AML-193 (cell line): Measurements from ENCODE around the gene FCHSD2.
A peak's percentile ranks its signal among the peaks of the same experiment; 100 is the strongest.
"Not testable (repeated sequence)": the region's sequence is repeated elsewhere in the genome, so short reads cannot be mapped to it uniquely, and the experiment has no call there.

Source experiments
- DNase-seq, 2 experiments: peaks; one replicate each; lab custom pipeline; 2025; lab: John Stamatoyannopoulos, UW

FCHSD2 gene

GRCh38 chr11:73009972-73010371 lies 132.1 kb downstream of the FCHSD2 start:
- no peak for DNase-seq

- no peak for DNase-seq
Observed at GRCh38 chr11:73004088-73004487, 138.0 kb downstream of the FCHSD2 start.

- no peak for DNase-seq
Observed at GRCh38 chr11:73003088-73003487, 139.0 kb downstream of the FCHSD2 start.

DNA sequence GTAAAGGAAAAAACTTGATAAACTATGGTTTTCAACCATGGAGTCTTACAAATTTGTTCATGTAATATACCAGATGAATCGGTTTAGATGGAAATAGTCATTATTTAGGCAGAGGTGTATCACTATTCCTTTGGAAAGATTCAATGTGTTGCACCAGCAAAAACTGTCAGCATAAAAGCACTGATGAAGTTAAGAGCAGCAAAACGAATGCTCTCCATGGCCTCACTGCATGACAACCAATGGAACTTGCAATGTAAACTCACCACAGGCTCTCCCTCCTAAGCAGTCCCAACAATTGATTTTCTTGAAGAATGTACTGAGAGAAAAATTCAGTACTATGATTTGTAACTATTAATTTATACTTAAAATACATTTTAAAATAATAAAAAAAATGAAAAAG lies 139.9 kb downstream of the FCHSD2 start:
- no peak for DNase-seq

GRCh38 chr11:73001615-73002014 lies 140.5 kb downstream of the FCHSD2 start:
- no peak for DNase-seq

DNA sequence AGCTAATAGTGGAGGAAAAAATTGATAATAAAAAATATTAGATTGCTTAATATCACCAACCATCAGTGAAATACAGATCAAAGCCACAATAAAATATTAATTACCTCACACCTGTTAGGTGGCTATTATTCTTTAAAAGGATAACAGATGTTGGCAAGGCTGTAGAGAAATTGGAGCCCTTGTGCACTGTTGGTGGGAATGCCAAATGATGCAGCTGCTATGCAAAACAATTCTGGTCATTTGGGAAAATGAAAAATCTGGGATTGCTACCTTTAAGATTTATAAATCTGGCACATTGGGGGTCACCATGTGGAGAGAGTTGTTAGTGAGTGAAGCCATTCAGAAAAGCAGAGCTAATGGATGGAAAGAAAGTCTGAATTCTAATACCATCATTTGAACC lies 143.4 kb downstream of the FCHSD2 start:
- DNase-seq, result no peak

GRCh38 chr11:72996959-72997358 lies 145.2 kb downstream of the FCHSD2 start:
- no peak for DNase-seq

DNA sequence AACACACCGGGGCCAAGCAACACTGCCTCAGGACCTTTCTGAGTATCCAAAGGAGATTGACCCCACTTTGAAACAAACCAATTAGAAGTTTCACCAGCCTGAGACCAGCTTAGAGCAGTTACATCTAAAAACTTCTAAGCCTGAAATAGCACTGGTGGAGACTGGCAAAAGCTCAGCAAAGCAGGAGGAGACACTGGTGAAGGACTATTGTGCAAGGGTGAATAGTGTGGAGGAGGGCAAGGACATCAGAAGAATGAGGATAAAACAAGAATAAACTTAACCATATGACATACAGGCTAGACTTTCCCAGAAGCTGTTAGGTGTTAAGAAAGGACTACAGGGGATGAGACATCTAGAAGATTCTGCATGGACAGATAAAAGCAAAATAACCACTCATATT lies 152.4 kb downstream of the FCHSD2 start:
- peak; percentile 21 to 22 for DNase-seq

DNA sequence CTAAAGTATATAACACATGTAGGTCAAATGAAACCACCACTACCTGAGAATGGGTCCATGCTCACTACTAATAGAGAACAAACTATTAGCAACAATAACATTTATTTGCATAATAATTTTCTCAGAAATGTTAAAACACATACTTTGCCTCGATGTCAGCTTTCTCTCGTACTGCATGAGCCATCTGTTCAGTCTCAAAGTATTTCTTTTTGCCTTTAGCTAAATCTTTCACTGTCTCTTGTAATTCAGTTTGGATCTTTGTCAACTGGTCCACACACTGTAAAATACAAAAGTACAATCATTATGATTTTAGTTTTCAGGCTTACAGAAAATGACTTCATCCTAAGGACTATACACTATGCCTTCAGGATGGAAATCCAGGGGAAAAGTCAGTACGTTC lies 153.3 kb downstream of the FCHSD2 start:
- no peak for DNase-seq

GRCh38 chr11:72985645-72986044 lies 156.5 kb downstream of the FCHSD2 start:
- DNase-seq, result no peak

- no peak for DNase-seq
Observed at GRCh38 chr11:72984453-72985077, 157.6 kb downstream of the FCHSD2 start.

DNA sequence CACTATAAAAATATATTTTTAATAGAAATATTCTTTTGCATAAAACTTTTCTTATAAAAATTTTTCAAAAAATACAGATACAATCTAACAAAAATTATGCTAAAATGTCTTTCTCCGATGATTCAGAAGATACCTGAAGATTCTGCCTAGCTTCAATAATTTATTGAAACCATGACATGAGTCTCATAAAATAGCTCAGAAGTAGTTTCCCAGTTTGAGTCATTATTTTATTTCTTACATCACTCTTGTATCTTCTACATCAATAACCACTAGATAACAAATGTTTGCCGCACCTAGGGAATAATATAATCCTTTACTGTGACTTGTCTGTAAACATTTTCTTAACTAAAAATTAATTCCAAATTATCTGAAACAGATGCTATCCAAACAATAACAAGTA lies 158.6 kb downstream of the FCHSD2 start:
- DNase-seq, result no peak

DNA sequence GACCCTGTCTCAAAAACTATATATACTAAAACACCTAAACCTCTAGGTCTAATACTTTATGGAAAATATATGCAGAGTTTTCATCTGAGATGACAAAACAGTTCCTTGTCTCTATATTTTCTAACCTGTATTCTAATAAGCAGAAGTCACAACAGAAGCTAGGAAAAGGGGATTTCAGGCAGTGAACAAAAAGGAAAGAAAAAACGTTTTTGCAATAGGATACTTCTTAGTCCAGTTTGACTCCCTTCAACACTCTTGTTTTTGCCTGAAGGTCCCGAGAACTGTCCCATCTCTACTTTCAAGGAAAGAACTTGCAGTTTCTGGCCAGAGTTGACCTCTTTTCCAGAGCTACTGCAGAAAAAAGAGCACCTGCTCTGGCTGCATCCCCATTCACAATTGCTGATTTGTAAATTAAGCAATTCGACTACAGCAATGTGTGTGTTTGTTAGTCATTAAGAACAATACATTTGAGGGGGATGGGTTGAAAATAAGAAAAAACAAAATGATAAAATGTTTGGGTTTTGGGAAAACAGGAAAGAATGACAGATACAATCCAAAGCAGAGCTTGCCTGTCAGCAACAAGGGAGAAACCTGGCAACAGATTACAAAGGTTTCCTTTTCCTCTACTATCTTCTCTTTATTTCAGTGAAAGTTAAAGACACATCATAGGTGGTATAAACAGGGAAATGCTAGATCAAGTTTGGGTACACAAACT lies 160.0 kb downstream of the FCHSD2 start:
- DNase-seq, result no peak

DNA sequence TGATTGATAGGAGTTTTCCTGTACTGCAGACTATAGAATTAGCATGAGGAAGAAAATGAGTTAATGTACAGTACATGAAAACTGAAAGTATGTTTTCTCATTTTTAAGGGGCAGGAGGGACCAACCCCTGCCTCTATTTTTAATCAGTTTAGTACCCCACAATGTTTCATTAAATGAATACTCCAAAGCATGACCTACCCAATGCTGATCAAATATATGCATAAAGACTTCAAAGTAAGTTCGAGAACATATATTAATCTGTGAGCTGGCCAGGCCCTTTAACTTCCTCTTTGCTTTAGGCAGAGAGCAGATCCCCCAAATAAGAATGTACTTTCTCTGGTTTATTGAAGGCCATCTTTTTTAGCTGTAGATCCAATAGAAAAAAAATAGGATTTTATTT lies 161.0 kb downstream of the FCHSD2 start:
- no peak for DNase-seq

DNA sequence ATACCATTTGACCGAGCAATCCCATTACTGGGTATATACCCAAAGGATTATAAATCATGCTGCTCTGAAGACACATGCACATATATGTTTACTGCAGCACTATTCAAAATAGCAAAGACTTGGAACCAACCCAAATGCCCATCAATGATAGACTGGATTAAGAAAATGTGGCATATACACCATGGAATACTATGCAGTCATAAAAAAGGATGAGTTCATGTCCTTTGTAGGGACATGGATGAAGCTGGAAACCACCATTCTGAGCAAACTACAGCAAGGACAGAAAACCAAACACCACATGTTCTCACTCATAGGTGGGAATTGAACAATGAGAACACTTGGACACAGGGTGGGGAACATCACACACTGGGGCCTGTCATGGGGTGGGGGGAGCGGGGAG lies 164.3 kb downstream of the FCHSD2 start:
- not testable (repeated sequence) for DNase-seq

DNA sequence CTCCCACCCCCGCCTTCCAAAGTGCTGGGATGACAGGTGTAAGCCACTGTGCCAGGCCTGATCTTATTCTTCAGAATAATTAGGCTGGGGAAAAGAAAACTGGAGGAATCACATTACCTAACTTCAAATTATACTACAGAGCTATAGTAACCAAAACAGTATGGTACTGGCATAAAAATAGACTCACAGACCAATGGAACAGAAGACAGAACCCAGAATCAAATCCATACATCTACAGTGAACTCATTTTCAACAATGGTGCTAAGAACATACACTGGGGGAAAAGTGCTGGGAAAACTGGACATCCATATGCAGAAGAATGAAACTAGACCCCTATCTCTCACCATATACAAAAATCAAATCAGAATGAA lies 165.6 kb downstream of the FCHSD2 start:
- not testable (repeated sequence) for DNase-seq

- peak; percentile 97 to 98 for DNase-seq
Observed at GRCh38 chr11:72975778-72976521, 166.2 kb downstream of the FCHSD2 start.

- no peak for DNase-seq
Observed at GRCh38 chr11:72974487-72975205, 167.5 kb downstream of the FCHSD2 start.

- peak; percentile 11 to 14 for DNase-seq
Observed at GRCh38 chr11:72972496-72973128, 169.5 kb downstream of the FCHSD2 start.

DNA sequence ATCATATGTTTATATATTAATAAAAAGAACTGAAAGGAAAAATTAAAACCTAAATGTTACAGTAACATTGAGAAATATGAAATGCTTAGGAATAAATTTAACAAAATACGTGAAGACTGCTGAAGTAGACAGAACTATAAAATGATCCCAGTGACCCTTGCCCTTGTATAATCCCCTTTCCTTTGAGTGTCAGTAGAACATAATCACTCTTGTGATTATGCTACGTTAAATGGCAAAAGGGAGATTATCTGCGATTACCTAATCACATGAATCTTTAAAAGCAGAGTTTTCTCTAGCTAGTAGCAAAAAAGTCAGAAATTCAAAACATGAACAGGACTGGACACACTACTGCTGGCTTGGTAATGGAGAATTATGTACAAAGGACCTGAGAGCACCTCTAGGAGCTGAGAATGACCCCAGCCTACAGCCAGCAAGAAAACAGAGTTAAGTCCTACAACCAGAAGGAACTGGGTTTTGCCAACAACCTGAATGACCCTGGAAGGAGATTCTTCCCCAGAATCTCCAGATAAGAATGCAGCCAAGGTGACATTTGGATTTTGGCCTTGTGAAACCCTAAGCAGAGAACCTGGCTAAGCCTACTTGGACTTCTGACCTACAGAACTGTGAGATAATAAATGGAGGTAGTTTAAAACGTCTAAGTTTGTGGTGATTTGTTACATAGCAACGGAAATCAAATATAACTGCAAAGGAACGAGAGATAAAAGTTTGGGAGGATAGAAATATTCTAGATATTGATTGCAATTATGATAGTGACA lies 170.7 kb downstream of the FCHSD2 start:
- no peak for DNase-seq

- no peak for DNase-seq
Observed at GRCh38 chr11:72970557-72971118, 171.5 kb downstream of the FCHSD2 start.
